Spleen (tissue), 7 donors: ENCODE results near the gene LENEP.

ENCODE experiments used
- CTCF ChIP-seq, 11 experiments: fragments of 200-600 bp in 7 of 11; fragments of 450-650 bp in 4 of 11; sonication (generic) in 4 of 11; IDR thresholded peaks in 8 of 11; conservative IDR thresholded peaks in 3 of 11; 1 replicate in 7 of 11; 2 replicates in 4 of 11; pipeline versions ENCODE4 v1.4.0 to v1.8.0; 2016 to 2021; ENCODE audit warnings: antibody characterized with exemption in 11 of 11, inconsistent platforms in 4 of 11, mild to moderate bottlenecking in 1 of 11
- POLR2A ChIP-seq, 3 donors: fragments of 450-650 bp; IDR thresholded peaks; one replicate each; pipeline ENCODE4 v1.5.1; 2017; ENCODE audit warnings: antibody characterized with exemption in 3 of 3, mild to moderate bottlenecking in 1 of 3
- POLR2AphosphoS5 ChIP-seq, 3 donors: sonication (generic); formaldehyde crosslinking; IDR thresholded peaks; one replicate each; pipeline ENCODE4 v1.5.1; 2017; ENCODE audit warnings: antibody characterized with exemption in 3 of 3
- donor health status: DM: no; HTN: no; CAD: no; lungs with moderate emphysema.
- donor health status: DM: no; HTN: no; CAD: no.
- donor health status: DM: no; HTN: no; CAD: no.

- TF ChIP-seq CTCF (IDR thresholded peaks at IDR 0.05 in 8 of 11, conservative IDR thresholded peaks at IDR 0.05 in 3 of 11) (peak in 8 of 11 experiments; percentile 6 to 38 (median 36)), POLR2A (IDR thresholded peaks at IDR 0.05) (peak in 1 of 3 donors; percentile 1), POLR2AphosphoS5 (IDR thresholded peaks at IDR 0.05) (peak; percentile 78 to 86 (median 85))
These were observed 8.5 kb downstream of the LENEP start for GRCh38 chr1:155001675-155002463.
